Hypothalamus (tissue), 51 donors: ENCODE measurements around the gene MUCL3.

ENCODE experiments used
- DNase-seq, 51 donors: peaks; one replicate each; lab custom pipeline; 2025; lab: John Stamatoyannopoulos, UW

Gene MUCL3

GRCh38 chr6:30937265-30937664 lies 3.5 kb upstream of the MUCL3 start:
- DNase-seq, result no peak

- DNase-seq, result no peak
Observed at GRCh38 chr6:30938730-30939129, 2.0 kb upstream of the MUCL3 start.

- no peak for DNase-seq
Observed at GRCh38 chr6:30939473-30939872, 1.3 kb upstream of the MUCL3 start.

GRCh38 chr6:30942338-30943060 lies 1.7 kb downstream of the MUCL3 start:
- peak in 1 of 51 donors; percentile 7 for DNase-seq

GRCh38 chr6:30944051-30944450 lies 3.3 kb downstream of the MUCL3 start:
- DNase-seq, result no peak

- DNase-seq, result no peak
Observed at GRCh38 chr6:30945281-30945680, 4.5 kb downstream of the MUCL3 start.

GRCh38 chr6:30947231-30947630 lies 6.5 kb downstream of the MUCL3 start:
- DNase-seq, result no peak

- no peak for DNase-seq
Observed at GRCh38 chr6:30948811-30949210, 8.0 kb downstream of the MUCL3 start.

GRCh38 chr6:30951907-30952469 lies 11.2 kb downstream of the MUCL3 start:
- no peak for DNase-seq

GRCh38 chr6:30954631-30955366 lies 14.0 kb downstream of the MUCL3 start:
- peak in 2 of 51 donors; percentile 4 to 17 for DNase-seq

- DNase-seq, result peak in 40 of 51 donors; percentile 6 to 73 (median 33)
Observed at GRCh38 chr6:30955367-30956042, 14.7 kb downstream of the MUCL3 start.

GRCh38 chr6:30957716-30958115 lies 16.9 kb downstream of the MUCL3 start:
- DNase-seq, result no peak

GRCh38 chr6:30960907-30961673 lies 20.3 kb downstream of the MUCL3 start:
- no peak for DNase-seq

GRCh38 chr6:30962716-30963115 lies 21.9 kb downstream of the MUCL3 start:
- no peak for DNase-seq

GRCh38 chr6:30963641-30964040 lies 22.9 kb downstream of the MUCL3 start:
- DNase-seq, result no peak

GRCh38 chr6:30964075-30964474 lies 23.3 kb downstream of the MUCL3 start:
- no peak for DNase-seq

- no peak for DNase-seq
Observed at GRCh38 chr6:30965140-30965601, 24.4 kb downstream of the MUCL3 start.

GRCh38 chr6:30966154-30966553 lies 25.4 kb downstream of the MUCL3 start:
- no peak for DNase-seq

GRCh38 chr6:30969171-30969570 lies 28.4 kb downstream of the MUCL3 start:
- peak in 8 of 51 donors; percentile 2 to 29 (median 6) for DNase-seq

- no peak for DNase-seq
Observed at GRCh38 chr6:30970946-30971345, 30.2 kb downstream of the MUCL3 start.
